Large intestine (tissue), 3 donors: ENCODE data around the gene AGBL1. TPM values are rescaled to one million over a fixed set of nuclear protein-coding genes. Genes with fewer than 3 reads are reported as not detected.

ENCODE experiments used
- DNase-seq, 2 donors: peaks; one replicate each; pipeline versions ENCODE4 v3.0.0 to v3.0.0-alpha.2; 2013
- H3K27ac ChIP-seq: one replicate; pipeline ENCODE4 v1.5.1; 2013; ENCODE audit warnings: low read length
- H3K27me3 ChIP-seq: 2 replicates; pipeline ENCODE4 v1.6.1; 2013; ENCODE audit warnings: low read length; ENCODE audit not compliant: control insufficient read depth, insufficient read depth
- H3K36me3 ChIP-seq: 2 replicates; pipeline ENCODE4 v1.6.1; 2013; ENCODE audit warnings: low read length; ENCODE audit not compliant: control insufficient read depth, insufficient read depth
- H3K4me1 ChIP-seq: one replicate; pipeline ENCODE4 v1.6.1; 2013; ENCODE audit warnings: low read length; ENCODE audit not compliant: control insufficient read depth, insufficient read depth
- H3K4me3 ChIP-seq: one replicate; pipeline ENCODE4 v1.5.1; 2013; ENCODE audit warnings: low read length
- H3K9me3 ChIP-seq: one replicate; pipeline ENCODE4 v1.6.1; 2013; ENCODE audit warnings: mild to moderate bottlenecking, low read depth, low read length, moderate library complexity; ENCODE audit not compliant: control insufficient read depth
- WGBS: methylation state at CpG from one replicate; pipeline ENCODE4 v1.1.5; 2013; ENCODE audit warnings: low lambda C conversion rate; ENCODE audit not compliant: insufficient coverage; 5-methylcytosine and 5-hydroxymethylcytosine counted together
- polyA plus RNA-seq: library from polyadenylated mRNA; unstranded; fragments of 120-200 nt; gene quantifications from one replicate; pipeline ENCODE4 v1.2.1, GENCODE V29; 2013

Gene AGBL1
- polyA plus RNA-seq, 1 donor = 0.04 TPM

- 100% methylated on average over 2 of the region's 6 CpGs for WGBS
- peak; percentile 54 to 69 for DNase-seq
- Histone ChIP-seq H3K9me3 (no peaks in the 10 kb centered on the region), H3K36me3 (no peaks in the 10 kb centered on the region), H3K27ac (peak overlapping the region; percentile 43), H3K27me3 (no peaks in the 10 kb centered on the region), H3K4me1 (no peaks in the 10 kb centered on the region), H3K4me3 (no peak overlapping the region)
These were observed 770.1 kb downstream of the AGBL1 start for GRCh38 chr15:86849558-86850285.

- 80% methylated on average over 1 of the region's 1 CpG for WGBS
- Histone ChIP-seq H3K36me3 (no peaks in the 10 kb centered on the region), H3K27ac (no peak overlapping the region), H3K4me1 (no peaks in the 10 kb centered on the region), H3K4me3 (no peak overlapping the region), H3K9me3 (no peaks in the 10 kb centered on the region), H3K27me3 (no peaks in the 10 kb centered on the region)
- no peak for DNase-seq
These were observed 771.3 kb downstream of the AGBL1 start for GRCh38 chr15:86850939-86851338.

- Histone ChIP-seq H3K4me3 (no peak overlapping the region), H3K27ac (no peak overlapping the region), H3K9me3 (no peaks in the 10 kb centered on the region), H3K4me1 (no peaks in the 10 kb centered on the region), H3K36me3 (no peaks in the 10 kb centered on the region), H3K27me3 (no peaks in the 10 kb centered on the region)
- DNase-seq = no peak
- no CpG with 5 or more reads among the region's 2 CpGs for WGBS
These were observed 773.1 kb downstream of the AGBL1 start for GRCh38 chr15:86852741-86853140.

- H3K27me3 ChIP-seq = no peaks in the 10 kb centered on the region
- no peak overlapping the region for H3K27ac ChIP-seq
- no peak overlapping the region for H3K4me3 ChIP-seq
- no peaks in the 10 kb centered on the region for H3K4me1 ChIP-seq
- WGBS = no CpG with 5 or more reads among the region's 1 CpG
- no peaks in the 10 kb centered on the region for H3K36me3 ChIP-seq
- no peak for DNase-seq
- no peaks in the 10 kb centered on the region for H3K9me3 ChIP-seq
These were observed 774.5 kb downstream of the AGBL1 start for GRCh38 chr15:86854176-86854575.

- no peak overlapping the region for H3K4me3 ChIP-seq
- no peaks in the 10 kb centered on the region for H3K36me3 ChIP-seq
- H3K4me1 ChIP-seq = no peaks in the 10 kb centered on the region
- no peaks in the 10 kb centered on the region for H3K9me3 ChIP-seq
- WGBS = no CpG with 5 or more reads among the region's 8 CpGs
- no peak for DNase-seq
- no peaks in the 10 kb centered on the region for H3K27me3 ChIP-seq
- H3K27ac ChIP-seq = no peak overlapping the region
These were observed 775.9 kb downstream of the AGBL1 start for GRCh38 chr15:86855307-86856291.

- Histone ChIP-seq H3K27ac (no peak overlapping the region), H3K9me3 (no peaks in the 10 kb centered on the region), H3K4me3 (no peak overlapping the region), H3K27me3 (no peaks in the 10 kb centered on the region), H3K4me1 (no peaks in the 10 kb centered on the region), H3K36me3 (no peaks in the 10 kb centered on the region)
- no peak for DNase-seq
- WGBS = no CpG with 5 or more reads among the region's 4 CpGs
These were observed 778.0 kb downstream of the AGBL1 start for GRCh38 chr15:86857701-86858100.

- H3K36me3 ChIP-seq = no peaks in the 10 kb centered on the region
- no peak overlapping the region for H3K27ac ChIP-seq
- no peaks in the 10 kb centered on the region for H3K27me3 ChIP-seq
- no peak for DNase-seq
- no peak overlapping the region for H3K4me3 ChIP-seq
- no CpG with 5 or more reads among the region's 4 CpGs for WGBS
- H3K4me1 ChIP-seq = no peaks in the 10 kb centered on the region
- no peaks in the 10 kb centered on the region for H3K9me3 ChIP-seq
These were observed 783.7 kb downstream of the AGBL1 start for GRCh38 chr15:86863226-86863915.

GRCh38 chr15:86865920-86866319 is 786.2 kb downstream of the AGBL1 start:
- no peak for DNase-seq
- Histone ChIP-seq H3K36me3 (no peaks in the 10 kb centered on the region), H3K27ac (no peak overlapping the region), H3K27me3 (no peaks in the 10 kb centered on the region), H3K4me1 (no peaks in the 10 kb centered on the region), H3K9me3 (no peaks in the 10 kb centered on the region), H3K4me3 (no peak overlapping the region)

GRCh38 chr15:86870846-86871245 is 791.2 kb downstream of the AGBL1 start:
- Histone ChIP-seq H3K27me3 (no peaks in the 10 kb centered on the region), H3K9me3 (no peaks in the 10 kb centered on the region), H3K36me3 (no peaks in the 10 kb centered on the region), H3K4me3 (no peak overlapping the region), H3K4me1 (no peaks in the 10 kb centered on the region), H3K27ac (no peak overlapping the region)
- no CpG with 5 or more reads among the region's 3 CpGs for WGBS
- no peak for DNase-seq

GRCh38 chr15:86871964-86872363 is 792.3 kb downstream of the AGBL1 start:
- H3K36me3 ChIP-seq = no peaks in the 10 kb centered on the region
- H3K4me1 ChIP-seq = no peaks in the 10 kb centered on the region
- H3K4me3 ChIP-seq = no peak overlapping the region
- H3K9me3 ChIP-seq = no peaks in the 10 kb centered on the region
- H3K27ac ChIP-seq = no peak overlapping the region
- no CpG with 5 or more reads among the region's 4 CpGs for WGBS
- no peak for DNase-seq
- H3K27me3 ChIP-seq = no peaks in the 10 kb centered on the region
